CD14-positive monocyte (primary cell): ENCODE results near the gene MAML1. TPM values are rescaled to one million over a fixed set of nuclear protein-coding genes. Genes with fewer than 3 reads are reported as not detected.
A peak's percentile ranks its signal among the peaks of the same experiment; 100 is the strongest.

ENCODE experiments used
- DNase-seq, 3 donors: peaks; one replicate each; pipeline ENCODE4 v3.0.0-alpha.2; 2011 to 2022
- H2AFZ ChIP-seq: 2 replicates; pipeline ENCODE4 v1.6.0; 2012; ENCODE audit warnings: mild to moderate bottlenecking, low read depth, low read length, inconsistent platforms; ENCODE audit not compliant: insufficient read depth, poor library complexity, severe bottlenecking
- H3K27ac ChIP-seq, 2 donors: 1 replicate in 1 of 2; 2 replicates in 1 of 2; pipeline ENCODE4 v1.5.1; 2012 to 2013; ENCODE audit warnings: low read length in 2 of 2, control low read depth in 1 of 2, inconsistent platforms in 1 of 2, low read depth in 1 of 2, mild to moderate bottlenecking in 1 of 2
- H3K27me3 ChIP-seq, 2 donors: one replicate each; pipeline versions ENCODE4 v1.6.0 to v1.6.1; 2011 to 2013; ENCODE audit warnings: low read length in 2 of 2; ENCODE audit not compliant: control insufficient read depth in 2 of 2, insufficient read depth in 2 of 2
- H3K36me3 ChIP-seq, 2 donors: replicated peaks in 1 of 2; 1 replicate in 1 of 2; 2 replicates in 1 of 2; pipeline versions ENCODE4 v1.5.1 to v1.6.1; 2012 to 2013; ENCODE audit warnings: low read length in 2 of 2, control low read depth in 1 of 2, inconsistent platforms in 1 of 2, mild to moderate bottlenecking in 1 of 2; ENCODE audit not compliant: insufficient read depth in 2 of 2, control insufficient read depth in 1 of 2
- H3K4me1 ChIP-seq, 2 donors: 1 replicate in 1 of 2; 2 replicates in 1 of 2; pipeline versions ENCODE4 v1.5.1 to v1.6.1; 2012 to 2013; ENCODE audit warnings: low read length in 2 of 2, control low read depth in 1 of 2, inconsistent platforms in 1 of 2, mild to moderate bottlenecking in 1 of 2, moderate library complexity in 1 of 2; ENCODE audit not compliant: insufficient read depth in 2 of 2, control insufficient read depth in 1 of 2
- H3K4me2 ChIP-seq: replicated peaks from 2 replicates; pipeline ENCODE3; 2012; ENCODE audit warnings: low read length, moderate library complexity, mild to moderate bottlenecking; ENCODE audit not compliant: poor library complexity, severe bottlenecking; ENCODE audit errors: extremely low read depth
- H3K4me3 ChIP-seq, 3 experiments: fragments of 200-600 bp in 1 of 3; sonication (generic) in 1 of 3; replicated peaks in 1 of 3; 1 replicate in 2 of 3; 2 replicates in 1 of 3; pipeline ENCODE4 v1.5.1; 2011 to 2013; ENCODE audit warnings: low read length in 3 of 3, mild to moderate bottlenecking in 3 of 3, control low read depth in 2 of 3, low read depth in 2 of 3, inconsistent platforms in 1 of 3, moderate library complexity in 1 of 3
- H3K79me2 ChIP-seq: 2 replicates; pipeline ENCODE4 v1.6.0; 2012; ENCODE audit warnings: mild to moderate bottlenecking, control low read depth, inconsistent platforms, low read length, moderate library complexity; ENCODE audit not compliant: insufficient read depth
- H3K9ac ChIP-seq: 2 replicates; pipeline ENCODE4 v1.6.0; 2017; ENCODE audit warnings: low read length, mild to moderate bottlenecking; ENCODE audit not compliant: insufficient read depth, poor library complexity, severe bottlenecking
- H3K9me3 ChIP-seq, 2 donors: replicated peaks in 1 of 2; 1 replicate in 1 of 2; 2 replicates in 1 of 2; pipeline versions ENCODE4 v1.5.1 to v1.6.1; 2012 to 2013; ENCODE audit warnings: low read length in 2 of 2, control low read depth in 1 of 2; ENCODE audit not compliant: control insufficient read depth in 1 of 2, insufficient read depth in 1 of 2
- H4K20me1 ChIP-seq: 2 replicates; pipeline ENCODE4 v1.6.0; 2012; ENCODE audit warnings: mild to moderate bottlenecking, low read length, control low read depth, moderate library complexity; ENCODE audit not compliant: insufficient read depth
- H3K27ac Mint-ChIP-seq, 7 donors: one replicate each; pipeline ENCODE4 v1.8.0; 2020; ENCODE audit warnings: mild to moderate bottlenecking in 7 of 7, mixed read lengths in 7 of 7, moderate library complexity in 6 of 7, inconsistent platforms in 2 of 7
- H3K27me3 Mint-ChIP-seq, 3 donors: one replicate each; pipeline ENCODE4 v1.8.0; 2021 to 2022; ENCODE audit warnings: low read depth in 3 of 3, mild to moderate bottlenecking in 3 of 3, mixed read lengths in 3 of 3, moderate library complexity in 3 of 3, inconsistent platforms in 1 of 3
- H3K36me3 Mint-ChIP-seq, 2 donors: one replicate each; pipeline ENCODE4 v1.8.0; 2020; ENCODE audit warnings: mixed read lengths in 2 of 2, inconsistent platforms in 1 of 2, mild to moderate bottlenecking in 1 of 2
- H3K4me1 Mint-ChIP-seq: one replicate; pipeline ENCODE4 v1.8.0; 2020; ENCODE audit warnings: mild to moderate bottlenecking, mixed read lengths
- H3K4me3 Mint-ChIP-seq, 2 donors: one replicate each; pipeline ENCODE4 v1.8.0; 2020; ENCODE audit warnings: mild to moderate bottlenecking in 2 of 2, mixed read lengths in 2 of 2, moderate library complexity in 1 of 2
- H3K9me3 Mint-ChIP-seq, 7 donors: one replicate each; pipeline ENCODE4 v1.8.0; 2020 to 2022; ENCODE audit warnings: mixed read lengths in 7 of 7, mild to moderate bottlenecking in 6 of 7, moderate library complexity in 6 of 7, inconsistent platforms in 2 of 7
- CTCF ChIP-seq: fragments of 200-600 bp; IDR thresholded peaks from one replicate; pipeline ENCODE4 v1.8.0; 2022; ENCODE audit warnings: antibody characterized with exemption, mild to moderate bottlenecking
- WGBS: methylation state at CpG from one replicate; pipeline ENCODE4 v1.1.5; 2013; ENCODE audit warnings: missing lambda C conversion rate; ENCODE audit not compliant: insufficient coverage; 5-methylcytosine and 5-hydroxymethylcytosine counted together
- intact Hi-C, 2 donors: fragments of 100-400 bp; cut with micrococcal nuclease; formaldehyde crosslinking; loops; one replicate each; pipeline versions ENCODE4 v1.15.0 to v1.15.1; 2023
- polyA plus RNA-seq, 3 donors: library from polyadenylated mRNA; depleted of rRNA in 1 of 3; unstranded in 2 of 3; stranded (reverse) in 1 of 3; fragments of 300-500 nt in 2 of 3; fragments of >200 nt in 1 of 3; fragmentation: Illumina TruSeq in 2 of 3; gene quantifications; 1 replicate in 2 of 3; 2 replicates in 1 of 3; pipeline ENCODE4 v1.2.3, GENCODE V29; 2012 to 2021

The MAML1 gene
- polyA plus RNA-seq, 3 donors: 2.2 to 11.0 (median 2.7) TPM

GRCh38 chr5:179699616-179700237 is 32.9 kb upstream of the MAML1 start:
- intact Hi-C loops: loop anchor here (1.0 to 10.0 kb wide), 4 partner anchors 21 to 120 kb away; partner anchors contain the start of genes MAML1 (in 2 of the 2) and HNRNPH1 (in 1 of the 2)
- Histone ChIP-seq H3K4me3 (peak overlapping the region; percentile 79 to 96 (median 81)), H3K9me3 (no peaks in the 10 kb centered on the region), H3K27ac (peak overlapping the region; percentile 98 to 99), H3K4me1 (peaks cover 44 to 63% of the 10 kb centered on the region in 2 donors), H3K4me2 (peak overlapping the region; percentile 83), H3K27me3 (no peaks in the 10 kb centered on the region), H3K36me3 (peaks cover 5 to 15% of the 10 kb centered on the region in 2 donors), H3K9ac (peak overlapping the region; percentile 100), H4K20me1 (peaks cover 45% of the 10 kb centered on the region), H2AFZ (peak overlapping the region; percentile 37), H3K79me2 (peaks cover 69% of the 10 kb centered on the region)
- no peak for TF ChIP-seq CTCF
- 0% methylated on average over 5 of the region's 19 CpGs for WGBS
- H3K27me3 Mint-ChIP-seq: peaks cover 0 to 2% (median 0%) of the 10 kb centered on the region in 3 donors
- H3K36me3 Mint-ChIP-seq: peaks cover 6 to 29% of the 10 kb centered on the region in 2 donors
- peaks cover 51% of the 10 kb centered on the region for H3K4me1 Mint-ChIP-seq
- peak overlapping the region; percentile 94 to 97 for H3K4me3 Mint-ChIP-seq
- peak; percentile 59 to 89 (median 65) for DNase-seq
- no peaks in the 10 kb centered on the region for H3K9me3 Mint-ChIP-seq
- H3K27ac Mint-ChIP-seq: peak overlapping the region; percentile 94 to 100 (median 98)

GRCh38 chr5:179700401-179700918 is 32.2 kb upstream of the MAML1 start:
- Mint-ChIP-seq H3K27ac (peak overlapping the region; percentile 94 to 100 (median 98)), H3K36me3 (peaks cover 6 to 35% of the 10 kb centered on the region in 2 donors), H3K27me3 (peaks cover 0 to 2% (median 0%) of the 10 kb centered on the region in 3 donors), H3K4me3 (peak overlapping the region; percentile 94 to 97), H3K9me3 (no peaks in the 10 kb centered on the region), H3K4me1 (peaks cover 53% of the 10 kb centered on the region)
- peaks cover 41 to 58% of the 10 kb centered on the region in 2 donors for H3K4me1 ChIP-seq
- peaks cover 52% of the 10 kb centered on the region for H4K20me1 ChIP-seq
- peak overlapping the region; percentile 83 for H3K4me2 ChIP-seq
- intact Hi-C loops: no loop called here
- WGBS: 42% methylated on average over 3 of the region's 7 CpGs
- peak in 1 of 3 donors; percentile 35 for DNase-seq
- H2AFZ ChIP-seq: no peak overlapping the region
- no peak for TF ChIP-seq CTCF
- H3K36me3 ChIP-seq: peaks cover 9 to 22% of the 10 kb centered on the region in 2 donors
- H3K4me3 ChIP-seq: peak overlapping the region; percentile 79 to 96 (median 81)
- H3K9ac ChIP-seq: peak overlapping the region; percentile 100
- no peaks in the 10 kb centered on the region for H3K9me3 ChIP-seq
- H3K27ac ChIP-seq: peak overlapping the region; percentile 98 to 99
- no peaks in the 10 kb centered on the region for H3K27me3 ChIP-seq
- peaks cover 76% of the 10 kb centered on the region for H3K79me2 ChIP-seq
